Endothelial cell (in vitro differentiated cells): ENCODE measurements around the gene DNMT3A. TPM values are rescaled to one million over a fixed set of nuclear protein-coding genes. Genes with fewer than 3 reads are reported as not detected.

Experiments used
- DNase-seq: peaks from one replicate; pipeline ENCODE4 v3.0.0; 2021; ENCODE audit warnings: low spot score
- H3K27ac Mint-ChIP-seq: one replicate; pipeline ENCODE4 v1.8.0; 2021; ENCODE audit warnings: mixed read lengths, inconsistent platforms; ENCODE audit not compliant: unreplicated experiment
- H3K27me3 Mint-ChIP-seq: one replicate; pipeline ENCODE4 v1.8.0; 2021; ENCODE audit warnings: mild to moderate bottlenecking, moderate library complexity, mixed read lengths, inconsistent platforms; ENCODE audit not compliant: unreplicated experiment
- H3K36me3 Mint-ChIP-seq: one replicate; pipeline ENCODE4 v1.8.0; 2021; ENCODE audit warnings: mild to moderate bottlenecking, low read depth, mixed read lengths, inconsistent platforms; ENCODE audit not compliant: unreplicated experiment
- H3K4me1 Mint-ChIP-seq: one replicate; pipeline ENCODE4 v1.8.0; 2021; ENCODE audit warnings: mild to moderate bottlenecking, mixed read lengths, inconsistent platforms; ENCODE audit not compliant: unreplicated experiment
- H3K4me3 Mint-ChIP-seq: one replicate; pipeline ENCODE4 v1.8.0; 2021; ENCODE audit warnings: mild to moderate bottlenecking, mixed read lengths, inconsistent platforms; ENCODE audit not compliant: unreplicated experiment
- H3K9me3 Mint-ChIP-seq: one replicate; pipeline ENCODE4 v1.8.0; 2021; ENCODE audit warnings: mixed read lengths, inconsistent platforms; ENCODE audit not compliant: unreplicated experiment
- CTCF ChIP-seq: fragments of 200-600 bp; sonication (generic); IDR thresholded peaks from one replicate; pipeline ENCODE4 v1.5.0; 2021; ENCODE audit warnings: antibody characterized with exemption; ENCODE audit not compliant: unreplicated experiment
- total RNA-seq: library from RNA; stranded (reverse); fragmentation: NEBNext Ultra II Directional; extraction: Animal tissue kit (Norgen Biotek cat#: 25700); gene quantifications from one replicate; pipeline ENCODE4 v1.2.1, GENCODE V29; 2021; ENCODE audit not compliant: unreplicated experiment

DNMT3A gene
- total RNA-seq, 1 donor from 2014 or later, result 177 TPM

DNA sequence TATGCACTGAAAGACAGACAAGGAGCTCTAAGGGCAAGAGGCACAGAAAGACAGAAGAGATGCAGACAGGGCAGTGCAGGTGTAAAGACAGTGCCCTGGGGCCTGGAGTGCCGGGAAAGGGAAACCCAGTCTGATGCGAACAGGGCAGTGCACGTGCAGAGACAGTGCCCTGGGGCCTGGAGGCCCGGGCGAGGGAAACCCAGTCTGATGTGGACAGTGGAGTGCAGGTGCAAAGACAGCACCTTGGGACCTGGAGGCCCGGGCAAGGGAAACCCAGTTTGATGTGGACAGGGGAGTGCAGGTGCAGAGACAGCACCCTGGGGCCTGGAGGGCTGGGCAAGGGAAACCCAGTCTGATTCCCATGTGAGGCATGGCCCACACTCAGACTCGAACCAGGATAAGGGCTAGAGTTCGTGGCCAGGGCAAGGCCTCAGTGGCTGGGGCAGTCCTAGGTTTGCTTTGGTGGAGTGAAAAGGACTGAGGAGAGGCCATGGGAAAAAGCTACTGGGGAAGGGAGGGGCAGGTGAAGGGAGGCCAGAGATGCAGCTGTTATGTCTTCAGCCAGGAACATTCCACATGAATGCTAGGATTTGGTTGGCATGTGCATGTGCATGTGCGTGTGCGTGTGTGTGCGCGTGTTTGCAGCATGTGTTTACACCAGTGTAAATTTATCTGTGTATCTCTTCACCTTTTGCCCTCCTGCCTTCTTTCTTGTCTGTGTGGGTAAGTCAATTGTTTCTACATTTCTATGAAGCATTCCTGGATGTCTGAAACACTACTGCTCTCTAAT is 39.1 kb upstream of the DNMT3A start:
- TF ChIP-seq CTCF, result no peak

GRCh38 chr2:25380023-25380422 is 38.3 kb upstream of the DNMT3A start:
- no peak overlapping the region for H3K27ac Mint-ChIP-seq
- peaks cover 4% of the 10 kb centered on the region for H3K4me1 Mint-ChIP-seq
- H3K36me3 Mint-ChIP-seq, result no peaks in the 10 kb centered on the region
- peaks cover 10% of the 10 kb centered on the region for H3K27me3 Mint-ChIP-seq
- no peaks in the 10 kb centered on the region for H3K9me3 Mint-ChIP-seq
- H3K4me3 Mint-ChIP-seq, result no peak overlapping the region
- no peak for TF ChIP-seq CTCF
- no peak for DNase-seq

More for the DNA sequence above, 39.1 kb upstream of the DNMT3A start:
- Mint-ChIP-seq H3K27ac (no peak overlapping the region), H3K9me3 (no peaks in the 10 kb centered on the region), H3K36me3 (no peaks in the 10 kb centered on the region), H3K27me3 (peaks cover 10% of the 10 kb centered on the region), H3K4me1 (peaks cover 4% of the 10 kb centered on the region), H3K4me3 (no peak overlapping the region)
- no peak for DNase-seq

DNA sequence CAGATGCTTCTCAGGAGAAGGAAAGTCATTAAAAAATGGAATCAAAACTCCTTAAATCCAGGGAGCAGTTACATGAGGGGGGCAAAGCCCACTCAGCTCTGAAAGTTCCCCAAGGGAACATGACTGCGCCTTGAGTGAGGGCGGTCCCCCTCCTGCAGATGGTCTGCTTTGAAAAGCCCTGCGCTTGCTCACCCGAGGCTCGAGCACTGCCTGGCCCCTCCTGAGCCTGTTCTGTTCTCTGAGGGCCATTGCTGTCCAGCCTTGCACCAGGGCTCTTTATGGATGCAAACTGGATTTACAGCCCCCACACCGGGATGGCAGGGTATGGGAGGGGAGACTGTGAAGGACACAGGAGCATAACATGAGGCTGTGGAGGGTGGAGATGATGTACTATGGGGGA is 37.8 kb upstream of the DNMT3A start:
- TF ChIP-seq CTCF, result no peak
- Mint-ChIP-seq H3K27me3 (peaks cover 10% of the 10 kb centered on the region), H3K4me1 (peaks cover 4% of the 10 kb centered on the region), H3K27ac (no peak overlapping the region), H3K4me3 (no peak overlapping the region), H3K9me3 (no peaks in the 10 kb centered on the region), H3K36me3 (no peaks in the 10 kb centered on the region)
- DNase-seq, result no peak

DNA sequence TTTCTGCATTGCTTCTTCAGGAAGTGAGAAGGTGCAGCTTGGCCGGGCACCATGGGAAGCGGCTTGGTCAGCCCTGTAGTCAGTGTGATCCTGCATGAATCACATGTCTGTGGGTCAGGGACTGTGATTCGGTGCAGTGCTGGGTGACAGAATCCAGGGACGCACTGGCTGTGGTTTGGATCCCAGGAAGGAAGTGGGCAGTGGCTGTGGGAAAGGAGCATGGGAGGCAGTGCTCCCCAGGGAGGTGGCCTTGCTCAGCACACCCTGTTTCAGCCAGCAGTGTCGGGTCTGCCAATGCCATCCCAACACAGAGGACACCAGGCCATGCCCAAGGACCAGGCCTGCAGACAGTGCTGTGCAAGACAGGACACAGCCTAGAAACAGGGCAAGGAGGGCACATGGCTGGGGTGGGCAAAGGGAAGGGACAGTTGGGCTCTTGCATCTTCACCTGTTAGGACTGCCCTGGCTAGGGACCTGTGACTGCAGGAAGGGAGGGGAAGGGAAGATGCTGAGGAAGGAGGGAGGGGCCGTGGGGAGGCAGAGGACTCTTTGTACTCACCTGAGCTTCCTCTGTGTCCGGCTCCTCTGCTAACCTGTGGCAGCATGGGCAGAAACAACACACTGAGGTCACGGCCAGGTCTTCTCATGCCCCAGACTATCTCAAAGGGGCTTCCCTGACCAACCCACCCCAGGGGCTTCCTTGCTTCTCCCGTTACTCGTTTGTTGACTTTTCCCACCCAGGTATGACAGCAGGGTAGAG is 37.2 kb upstream of the DNMT3A start:
- no peaks in the 10 kb centered on the region for H3K9me3 Mint-ChIP-seq
- no peak overlapping the region for H3K27ac Mint-ChIP-seq
- no peak overlapping the region for H3K4me3 Mint-ChIP-seq
- H3K27me3 Mint-ChIP-seq, result peaks cover 15% of the 10 kb centered on the region
- no peak for DNase-seq
- TF ChIP-seq CTCF, result no peak
- no peaks in the 10 kb centered on the region for H3K36me3 Mint-ChIP-seq
- peaks cover 4% of the 10 kb centered on the region for H3K4me1 Mint-ChIP-seq

GRCh38 chr2:25377822-25378421 is 36.2 kb upstream of the DNMT3A start:
- H3K4me1 Mint-ChIP-seq, result peaks cover 4% of the 10 kb centered on the region
- TF ChIP-seq CTCF, result no peak
- H3K9me3 Mint-ChIP-seq, result no peaks in the 10 kb centered on the region
- H3K36me3 Mint-ChIP-seq, result no peaks in the 10 kb centered on the region
- H3K4me3 Mint-ChIP-seq, result no peak overlapping the region
- no peak for DNase-seq
- H3K27ac Mint-ChIP-seq, result no peak overlapping the region
- peaks cover 17% of the 10 kb centered on the region for H3K27me3 Mint-ChIP-seq
